GM12891 (cell line): ENCODE results near the gene NEK11.

ENCODE experiments used
- PAX5 ChIP-seq: IDR thresholded peaks from 2 replicates; pipeline ENCODE4 v1.6.1; 2011; ENCODE audit warnings: low read length, moderate library complexity, mild to moderate bottlenecking; ENCODE audit not compliant: insufficient read depth, severe bottlenecking
- POLR2A ChIP-seq: IDR thresholded peaks from 2 replicates; pipeline ENCODE4 v1.6.1; 2011; ENCODE audit warnings: low read depth, low read length, control low read depth
- POLR2AphosphoS5 ChIP-seq: IDR thresholded peaks from 2 replicates; pipeline ENCODE4 v1.6.1; 2011; ENCODE audit warnings: low read depth, low read length, control low read depth
- POU2F2 ChIP-seq: IDR thresholded peaks from 2 replicates; pipeline ENCODE4 v1.6.1; 2011; ENCODE audit warnings: low read depth, mild to moderate bottlenecking, control low read depth, low read length, moderate library complexity
- SPI1 ChIP-seq: IDR thresholded peaks from 2 replicates; pipeline ENCODE4 v1.6.1; 2011; ENCODE audit warnings: low read depth, low read length, control low read depth
- TAF1 ChIP-seq: IDR thresholded peaks from 2 replicates; pipeline ENCODE4 v1.6.1; 2011; ENCODE audit warnings: low read depth, low read length, control low read depth

DNA sequence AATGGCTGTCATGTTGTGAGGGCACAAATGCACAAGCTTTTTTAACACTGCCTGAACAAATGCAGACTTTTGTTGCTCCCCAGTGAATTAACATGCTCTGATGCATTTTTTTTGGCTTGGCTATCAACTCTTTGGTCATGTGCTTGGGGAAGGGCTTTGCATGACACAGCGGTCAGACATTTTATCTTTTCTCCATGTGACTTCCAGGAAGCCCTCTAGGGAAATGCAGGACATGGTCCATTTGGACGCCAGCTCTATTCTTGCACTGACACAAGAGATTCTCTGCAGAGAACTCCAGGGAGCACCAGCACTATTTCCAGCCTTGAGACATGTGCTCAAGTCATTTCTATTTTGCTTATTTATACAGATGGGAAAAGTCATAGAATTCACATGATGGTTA, 46.2 kb downstream of the NEK11 start:
- TF ChIP-seq POLR2AphosphoS5 (no peak), POLR2A (no peak), TAF1 (no peak), POU2F2 (no peak), SPI1 (no peak), PAX5 (no peak)
